ENCODE data around the gene KNSTRN.

- no peak for TF ChIP-seq CTCF (IDR thresholded peaks at IDR 0.05)
- TF ChIP-seq ZFX (IDR thresholded peaks at IDR 0.05; ENCODE audit: borderline replicate concordance) = no peak
Observed at GRCh38 chr15:40409366-40409765, 26.8 kb downstream of the KNSTRN start.
